GM23338 (cell line): Measurements from ENCODE around the gene ERFE. TPM values are rescaled to one million over a fixed set of nuclear protein-coding genes. Genes with fewer than 3 reads are reported as not detected.

ENCODE experiments used
- ATAC-seq: fragments of 200-7000 bp; cut with Tn5 transposase; 3 replicates; pipeline ENCODE4 v1.9.1; 2020
- DNase-seq: peaks from one replicate; pipeline ENCODE4 v3.0.0-alpha.2; 2015; ENCODE audit warnings: low spot score
- H2AFZ ChIP-seq: fragments of 200-600 bp; sonication (generic); 2 replicates; pipeline ENCODE4 v1.8.0; 2016; ENCODE audit warnings: antibody characterized with exemption, mild to moderate bottlenecking, moderate library complexity
- H3F3A ChIP-seq: fragments of 200-600 bp; sonication (generic); replicated peaks from 2 replicates; pipeline ENCODE4 v1.8.0; 2017; ENCODE audit warnings: antibody characterized with exemption, mixed run types, low read depth
- H3K27ac ChIP-seq: fragments of 200-600 bp; sonication (generic); 2 replicates; pipeline ENCODE4 v1.6.1; 2016; ENCODE audit warnings: low read depth
- H3K27me3 ChIP-seq: fragments of 200-600 bp; sonication (generic); 2 replicates; pipeline ENCODE4 v1.8.0; 2016; ENCODE audit warnings: mild to moderate bottlenecking, mixed run types, moderate library complexity; ENCODE audit not compliant: insufficient read depth
- H3K36me3 ChIP-seq: fragments of 200-600 bp; sonication (generic); 2 replicates; pipeline ENCODE4 v1.8.0; 2016; ENCODE audit warnings: mild to moderate bottlenecking; ENCODE audit not compliant: insufficient read depth
- H3K4me1 ChIP-seq: fragments of 200-600 bp; sonication (generic); 2 replicates; pipeline ENCODE4 v1.8.0; 2016; ENCODE audit warnings: mild to moderate bottlenecking, moderate library complexity; ENCODE audit not compliant: insufficient read depth
- H3K4me2 ChIP-seq: fragments of 200-600 bp; sonication (generic); 2 replicates; pipeline ENCODE4 v1.7.1; 2017; ENCODE audit warnings: mixed run types
- H3K4me3 ChIP-seq: fragments of 200-600 bp; sonication (generic); 2 replicates; pipeline ENCODE4 v1.6.1; 2016; ENCODE audit warnings: mixed run types
- H3K79me2 ChIP-seq: fragments of 200-600 bp; sonication (generic); replicated peaks from 2 replicates; pipeline ENCODE4 v1.8.0; 2017; ENCODE audit warnings: mild to moderate bottlenecking; ENCODE audit not compliant: insufficient read depth
- H3K9me2 ChIP-seq: fragments of 200-600 bp; sonication (generic); 2 replicates; pipeline ENCODE4 v1.8.0; 2017; ENCODE audit not compliant: insufficient read depth
- H4K20me1 ChIP-seq: fragments of 200-600 bp; sonication (generic); replicated peaks from 2 replicates; pipeline ENCODE4 v1.8.0; 2017; ENCODE audit warnings: mild to moderate bottlenecking; ENCODE audit not compliant: insufficient read depth
- H3K27ac Mint-ChIP-seq: 2 replicates; pipeline ENCODE4 v1.8.0; 2020; ENCODE audit warnings: inconsistent platforms, mild to moderate bottlenecking, moderate library complexity, mixed read lengths
- H3K27me3 Mint-ChIP-seq: 3 replicates; pipeline ENCODE4 v1.8.0; 2022; ENCODE audit warnings: low read depth, mild to moderate bottlenecking, moderate library complexity, mixed read lengths, inconsistent platforms; ENCODE audit not compliant: insufficient read depth, poor library complexity
- H3K36me3 Mint-ChIP-seq: 3 replicates; pipeline ENCODE4 v1.8.0; 2021; ENCODE audit warnings: low read depth, mild to moderate bottlenecking, inconsistent platforms, moderate library complexity, mixed read lengths
- H3K4me1 Mint-ChIP-seq: 3 replicates; pipeline ENCODE4 v1.8.0; 2020; ENCODE audit warnings: mild to moderate bottlenecking, inconsistent platforms, mixed read lengths
- H3K4me3 Mint-ChIP-seq: 3 replicates; pipeline ENCODE4 v1.8.0; 2021; ENCODE audit warnings: moderate library complexity, mild to moderate bottlenecking, inconsistent platforms, mixed read lengths
- H3K9me3 Mint-ChIP-seq: 3 replicates; pipeline ENCODE4 v1.8.0; 2020; ENCODE audit warnings: moderate library complexity, mild to moderate bottlenecking, inconsistent platforms, mixed read lengths
- CREB1 ChIP-seq: fragments of 250-450 bp; sonication (Bioruptor Pico); IDR thresholded peaks from 2 replicates; pipeline ENCODE4 v1.5.0; 2020; ENCODE audit warnings: low read depth, mild to moderate bottlenecking, moderate library complexity
- ETS1 ChIP-seq: IDR thresholded peaks from 2 replicates; pipeline ENCODE4 v1.6.1; 2016; ENCODE audit warnings: antibody characterized with exemption
- EZH2 ChIP-seq: fragments of 200-600 bp; sonication (generic); IDR thresholded peaks from one replicate; pipeline ENCODE4 v1.8.0; 2017; ENCODE audit warnings: antibody characterized with exemption, mild to moderate bottlenecking, low read depth; ENCODE audit not compliant: unreplicated experiment
- polyA plus RNA-seq: library from polyadenylated mRNA; unstranded; fragments of >200 nt; fragmentation: Nextera tagmentation; extraction: Ambion mirVana; gene quantifications from 2 replicates; pipeline ENCODE4 v1.2.1, GENCODE V29; 2016
- total RNA-seq: library from RNA; depleted of rRNA; stranded (reverse); fragments of >200 nt; shearing (Covaris generic); gene quantifications from 2 replicates; pipeline ENCODE4 v1.2.3, GENCODE V29; 2014
- TF ChIP-seq, protein P1 (sequence below), 2 experiments: fragments of 200-600 bp in 1 of 2; sonication (generic) in 1 of 2; conservative IDR thresholded peaks; 2 replicates each; pipeline versions ENCODE4 v1.5.1 to v1.6.1; 2016 to 2017; ENCODE audit warnings: antibody characterized with exemption in 2 of 2, low read depth in 2 of 2, mild to moderate bottlenecking in 2 of 2, moderate library complexity in 1 of 2

The ERFE gene
- total and polyA plus RNA-seq, 2 experiments from 2014 or later, result 1.0 to 3.3 TPM

GRCh38 chr2:238151205-238151604, 7.6 kb upstream of the ERFE start (continued):
- TF ChIP-seq, protein P1, sequence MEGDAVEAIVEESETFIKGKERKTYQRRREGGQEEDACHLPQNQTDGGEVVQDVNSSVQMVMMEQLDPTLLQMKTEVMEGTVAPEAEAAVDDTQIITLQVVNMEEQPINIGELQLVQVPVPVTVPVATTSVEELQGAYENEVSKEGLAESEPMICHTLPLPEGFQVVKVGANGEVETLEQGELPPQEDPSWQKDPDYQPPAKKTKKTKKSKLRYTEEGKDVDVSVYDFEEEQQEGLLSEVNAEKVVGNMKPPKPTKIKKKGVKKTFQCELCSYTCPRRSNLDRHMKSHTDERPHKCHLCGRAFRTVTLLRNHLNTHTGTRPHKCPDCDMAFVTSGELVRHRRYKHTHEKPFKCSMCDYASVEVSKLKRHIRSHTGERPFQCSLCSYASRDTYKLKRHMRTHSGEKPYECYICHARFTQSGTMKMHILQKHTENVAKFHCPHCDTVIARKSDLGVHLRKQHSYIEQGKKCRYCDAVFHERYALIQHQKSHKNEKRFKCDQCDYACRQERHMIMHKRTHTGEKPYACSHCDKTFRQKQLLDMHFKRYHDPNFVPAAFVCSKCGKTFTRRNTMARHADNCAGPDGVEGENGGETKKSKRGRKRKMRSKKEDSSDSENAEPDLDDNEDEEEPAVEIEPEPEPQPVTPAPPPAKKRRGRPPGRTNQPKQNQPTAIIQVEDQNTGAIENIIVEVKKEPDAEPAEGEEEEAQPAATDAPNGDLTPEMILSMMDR (conservative IDR thresholded peaks at IDR 0.05; ENCODE audit: low read depth in 2 of 2), result no peak
- no peak for TF ChIP-seq ETS1
- no peak for TF ChIP-seq CREB1
- TF ChIP-seq EZH2, result no peak

GRCh38 chr2:238151628-238152235, 7.0 kb upstream of the ERFE start:
- peaks cover 2% of the 10 kb centered on the region; the same call in 1 of the 2 replicates for H3K27me3 ChIP-seq
- no peaks in the 10 kb centered on the region for H3K36me3 ChIP-seq
- no peaks in the 10 kb centered on the region for H3K9me2 ChIP-seq
- H3K27ac ChIP-seq, result no peak overlapping the region
- H3K4me3 ChIP-seq, result no peak overlapping the region
- no peaks in the 10 kb centered on the region for H3K79me2 ChIP-seq
- H3K4me2 ChIP-seq, result no peak overlapping the region
- no peaks in the 10 kb centered on the region for H3K36me3 Mint-ChIP-seq
- peaks cover 8% of the 10 kb centered on the region for H3K27me3 Mint-ChIP-seq
- peak overlapping the region; percentile 85 for H2AFZ ChIP-seq
- DNase-seq (peak; percentile 53), ATAC-seq (peak; percentile 71)
- no peak overlapping the region for H3K27ac Mint-ChIP-seq
- H3K4me3 Mint-ChIP-seq, result no peak overlapping the region
- H3K9me3 Mint-ChIP-seq, result peaks cover 3% of the 10 kb centered on the region; the same call in 2 of the 3 replicates
- H4K20me1 ChIP-seq, result no peaks in the 10 kb centered on the region
- no peak for TF ChIP-seq CREB1
- no peaks in the 10 kb centered on the region for H3F3A ChIP-seq
- H3K4me1 ChIP-seq, result no peaks in the 10 kb centered on the region; the same call in 1 of the 2 replicates
- H3K4me1 Mint-ChIP-seq, result peaks cover 8% of the 10 kb centered on the region

DNA sequence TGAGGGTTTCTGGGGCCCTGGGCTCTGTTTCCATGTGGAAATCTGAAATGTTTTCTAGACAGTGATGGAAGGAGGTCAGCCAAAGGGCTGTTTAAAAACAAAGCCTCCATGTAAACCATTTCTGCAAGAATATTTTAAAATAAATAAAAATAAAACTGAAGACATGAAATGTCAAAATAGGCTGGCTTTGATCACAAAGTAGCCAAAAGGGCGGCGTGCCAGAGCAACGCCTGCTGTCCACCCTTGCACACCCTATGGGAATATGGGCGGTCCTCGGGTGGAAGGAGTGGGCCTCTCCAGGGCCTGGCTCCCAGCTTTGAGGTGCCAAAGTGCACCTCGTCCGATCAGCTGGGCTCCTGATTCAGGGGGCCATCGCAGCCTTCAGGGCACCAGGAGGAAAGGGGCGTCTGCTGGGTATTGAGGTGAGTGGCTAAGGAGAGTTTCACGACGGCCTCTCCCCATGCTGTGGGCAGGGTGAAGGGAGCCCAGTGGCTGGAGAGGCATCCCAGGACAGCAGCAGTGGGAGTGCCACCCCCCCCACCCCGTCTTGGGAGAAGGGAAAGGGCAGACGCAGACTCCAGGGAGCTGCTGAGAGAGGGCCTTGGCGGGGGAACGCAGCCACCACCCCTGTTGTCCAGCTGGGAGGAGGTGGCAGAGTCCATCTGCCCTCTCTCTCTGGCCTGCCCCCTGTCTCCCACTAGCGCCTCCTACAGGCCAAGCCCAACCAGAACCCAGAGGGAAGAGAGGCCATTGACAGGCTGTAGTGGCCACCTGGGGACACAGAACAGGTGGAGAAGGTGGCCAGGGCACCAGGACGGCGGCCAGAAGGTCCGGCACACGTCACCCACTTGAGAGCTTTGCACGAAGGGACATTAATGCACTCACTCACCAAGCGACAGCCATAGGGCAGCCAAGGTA, 5.7 kb upstream of the ERFE start:
- peaks cover 8% of the 10 kb centered on the region for H3K4me1 Mint-ChIP-seq
- H3K36me3 ChIP-seq, result no peaks in the 10 kb centered on the region
- no peak overlapping the region for H3K27ac Mint-ChIP-seq
- no peaks in the 10 kb centered on the region for H4K20me1 ChIP-seq
- DNase-seq (peak; percentile 27), ATAC-seq (no peak)
- H3K4me2 ChIP-seq, result no peak overlapping the region
- no peaks in the 10 kb centered on the region for H3K79me2 ChIP-seq
- no peaks in the 10 kb centered on the region; the same call in 1 of the 2 replicates for H3K4me1 ChIP-seq
- H3K27me3 Mint-ChIP-seq, result peaks cover 16% of the 10 kb centered on the region
- no peak for TF ChIP-seq ETS1
- TF ChIP-seq, protein P1 (conservative IDR thresholded peaks at IDR 0.05; ENCODE audit: low read depth in 2 of 2), result peak; percentile 57 to 69
- no peak overlapping the region for H2AFZ ChIP-seq
- H3K4me3 ChIP-seq, result no peak overlapping the region
- H3K27me3 ChIP-seq, result peaks cover 15% of the 10 kb centered on the region
- no peak overlapping the region for H3K4me3 Mint-ChIP-seq
- no peaks in the 10 kb centered on the region for H3K9me2 ChIP-seq
- no peaks in the 10 kb centered on the region for H3K36me3 Mint-ChIP-seq
- peaks cover 3% of the 10 kb centered on the region; the same call in 2 of the 3 replicates for H3K9me3 Mint-ChIP-seq
- H3K27ac ChIP-seq, result no peak overlapping the region
- H3F3A ChIP-seq, result 0 out of 2 replicates have a peak, but pooled peaks cover 3% of the 10 kb centered on the region
